Measurements from ENCODE around the gene OXCT1. TPM values are rescaled to one million over a fixed set of nuclear protein-coding genes. Genes with fewer than 3 reads are reported as not detected.
"Not testable (repeated sequence)": the region's sequence is repeated elsewhere in the genome, so short reads cannot be mapped to it uniquely, and the experiment has no call there.

The OXCT1 gene
- total and polyA plus RNA-seq, 4 experiments from 2014 or later, result 30.1 to 37.5 (median 33.1) TPM

GRCh38 chr5:41755705-41756104 is 114.5 kb downstream of the OXCT1 start:
- Mint-ChIP-seq H3K4me1 (peaks cover 5 to 24% (median 12%) of the 10 kb centered on the region in 4 donors), H3K27ac (no peak overlapping the region), H3K36me3 (peaks cover 59% of the 10 kb centered on the region in 2 donors), H3K27me3 (no peaks in the 10 kb centered on the region), H3K4me3 (no peak overlapping the region), H3K9me3 (no peaks in the 10 kb centered on the region)
- POLR2A ChIA-PET (ENCODE audit: partially characterized antibody), result no interaction called here
- DNase-seq, result no peak
- no peak overlapping the region for H3K4me3 ChIP-seq (ENCODE audit: low read length in 2 of 2)
- peaks cover 11% of the 10 kb centered on the region for H3K36me3 ChIP-seq (ENCODE audit: insufficient read depth, low read length)
- H3K27me3 ChIP-seq (ENCODE audit: insufficient read depth, low read length), result no peaks in the 10 kb centered on the region
- H3K27ac ChIP-seq (ENCODE audit: low read depth, low read length), result no peak overlapping the region
- no peaks in the 10 kb centered on the region for H3K9me3 ChIP-seq (ENCODE audit: control insufficient read depth in 1 of 2, low read length in 2 of 2)
- CTCF ChIA-PET (ENCODE audit: partially characterized antibody), result interaction anchor here (0.7 to 1.5 kb wide), 2 partner anchors 9 to 22 kb away, joined by 3 read pairs; no protein-coding TSS in a partner anchor
- H3K4me1 ChIP-seq (ENCODE audit: insufficient read depth, low read length), result no peaks in the 10 kb centered on the region
- intact Hi-C loops (cut with micrococcal nuclease), result no loop called here

DNA sequence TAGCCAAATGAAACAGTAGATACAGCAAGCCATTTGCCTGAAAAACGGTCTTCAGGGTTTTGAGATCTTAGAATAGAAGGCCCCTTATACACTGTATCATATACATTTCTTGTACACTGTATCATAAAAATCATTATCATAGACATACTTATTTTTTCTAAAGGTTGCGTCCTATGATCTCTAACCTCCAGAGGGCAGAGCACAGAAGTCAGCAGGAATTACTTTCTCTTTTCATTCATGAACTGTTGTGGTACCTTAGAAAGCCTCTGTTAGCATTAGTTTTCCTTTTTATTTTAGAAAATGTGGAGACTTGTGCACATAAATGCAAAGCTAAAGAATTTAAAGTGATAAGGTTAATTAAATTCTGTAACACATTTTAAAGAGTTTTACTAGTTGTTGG is 115.4 kb downstream of the OXCT1 start:
- no peak overlapping the region for H3K4me3 ChIP-seq (ENCODE audit: low read length in 2 of 2)
- ChIA-PET CTCF (ENCODE audit: partially characterized antibody) (interaction anchor here (0.7 to 1.5 kb wide), 2 partner anchors 10 to 21 kb away, joined by 3 read pairs; no protein-coding TSS in a partner anchor), POLR2A (ENCODE audit: partially characterized antibody) (no interaction called here)
- DNase-seq, result no peak
- H3K36me3 Mint-ChIP-seq, result peaks cover 57 to 61% of the 10 kb centered on the region in 2 donors
- no peaks in the 10 kb centered on the region for H3K4me1 ChIP-seq (ENCODE audit: insufficient read depth, low read length)
- H3K9me3 ChIP-seq (ENCODE audit: control insufficient read depth in 1 of 2, low read length in 2 of 2), result no peaks in the 10 kb centered on the region
- H3K4me3 Mint-ChIP-seq, result no peak overlapping the region
- peaks cover 5 to 24% (median 12%) of the 10 kb centered on the region in 4 donors for H3K4me1 Mint-ChIP-seq
- no peak overlapping the region for H3K27ac ChIP-seq (ENCODE audit: low read depth, low read length)
- H3K27me3 ChIP-seq (ENCODE audit: insufficient read depth, low read length), result no peaks in the 10 kb centered on the region
- peaks cover 11% of the 10 kb centered on the region for H3K36me3 ChIP-seq (ENCODE audit: insufficient read depth, low read length)
- intact Hi-C loops (cut with micrococcal nuclease), result no loop called here
- no peaks in the 10 kb centered on the region for H3K9me3 Mint-ChIP-seq
- no peak overlapping the region for H3K27ac Mint-ChIP-seq
- H3K27me3 Mint-ChIP-seq, result no peaks in the 10 kb centered on the region

GRCh38 chr5:41751867-41752266 is 118.4 kb downstream of the OXCT1 start:
- H3K27me3 ChIP-seq (ENCODE audit: insufficient read depth, low read length), result no peaks in the 10 kb centered on the region
- CTCF ChIA-PET (ENCODE audit: partially characterized antibody), result no interaction called here
- POLR2A ChIA-PET (ENCODE audit: partially characterized antibody), result no interaction called here
- H3K27ac Mint-ChIP-seq, result no peak overlapping the region
- intact Hi-C loops (cut with micrococcal nuclease), result no loop called here
- H3K27me3 Mint-ChIP-seq, result no peaks in the 10 kb centered on the region
- no peaks in the 10 kb centered on the region for H3K4me1 ChIP-seq (ENCODE audit: insufficient read depth, low read length)
- H3K36me3 ChIP-seq (ENCODE audit: insufficient read depth, low read length), result peaks cover 19% of the 10 kb centered on the region
- H3K9me3 ChIP-seq (ENCODE audit: control insufficient read depth in 1 of 2, low read length in 2 of 2), result no peaks in the 10 kb centered on the region
- H3K4me3 Mint-ChIP-seq, result no peak overlapping the region
- H3K9me3 Mint-ChIP-seq, result no peaks in the 10 kb centered on the region
- no peak overlapping the region for H3K27ac ChIP-seq (ENCODE audit: low read depth, low read length)
- no peak overlapping the region for H3K4me3 ChIP-seq (ENCODE audit: low read length in 2 of 2)
- peaks cover 4 to 16% (median 7%) of the 10 kb centered on the region in 4 donors for H3K4me1 Mint-ChIP-seq
- H3K36me3 Mint-ChIP-seq, result peaks cover 29 to 45% of the 10 kb centered on the region in 2 donors
- DNase-seq, result no peak

- POLR2A ChIA-PET (ENCODE audit: partially characterized antibody), result no interaction called here
- Histone ChIP-seq H3K36me3 (ENCODE audit: insufficient read depth, low read length) (peaks cover 19% of the 10 kb centered on the region), H3K4me3 (ENCODE audit: low read length in 2 of 2) (no peak overlapping the region), H3K4me1 (ENCODE audit: insufficient read depth, low read length) (no peaks in the 10 kb centered on the region), H3K9me3 (ENCODE audit: control insufficient read depth in 1 of 2, low read length in 2 of 2) (no peaks in the 10 kb centered on the region), H3K27me3 (ENCODE audit: insufficient read depth, low read length) (no peaks in the 10 kb centered on the region), H3K27ac (ENCODE audit: low read depth, low read length) (no peak overlapping the region)
- intact Hi-C loops (cut with micrococcal nuclease), result no loop called here
- Mint-ChIP-seq H3K9me3 (peaks cover 0 to 4% (median 0%) of the 10 kb centered on the region in 8 donors), H3K4me1 (peaks cover 0 to 10% (median 6%) of the 10 kb centered on the region in 4 donors), H3K27me3 (no peaks in the 10 kb centered on the region), H3K27ac (no peak overlapping the region), H3K36me3 (peaks cover 36 to 49% of the 10 kb centered on the region in 2 donors), H3K4me3 (no peak overlapping the region)
- CTCF ChIA-PET (ENCODE audit: partially characterized antibody), result no interaction called here
- no peak for DNase-seq
Measured at GRCh38 chr5:41748631-41749030, 121.6 kb downstream of the OXCT1 start.

DNA sequence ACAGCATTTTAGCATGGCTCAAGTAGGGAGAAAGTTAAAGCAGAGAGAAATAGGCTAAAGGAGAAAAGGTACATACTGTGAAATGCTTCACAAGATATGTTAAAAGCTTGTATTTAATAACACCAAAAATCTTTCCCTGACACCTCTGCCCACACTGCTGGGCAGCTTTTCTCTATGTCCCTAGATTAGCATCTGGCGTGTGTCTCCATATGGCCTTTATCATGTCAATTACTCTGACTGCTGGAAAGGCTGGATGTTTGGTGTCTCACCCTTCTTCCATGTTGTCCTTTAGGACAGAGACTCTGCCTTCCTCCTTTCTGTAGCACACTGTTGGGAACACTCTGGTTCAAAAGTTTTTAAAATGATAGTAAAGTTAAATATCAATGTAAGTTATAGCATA is 122.5 kb downstream of the OXCT1 start:
- no peaks in the 10 kb centered on the region for H3K27me3 Mint-ChIP-seq
- no peak for DNase-seq
- no peak overlapping the region for H3K27ac Mint-ChIP-seq
- H3K4me1 ChIP-seq (ENCODE audit: insufficient read depth, low read length), result no peaks in the 10 kb centered on the region
- peaks cover 0 to 4% (median 2%) of the 10 kb centered on the region in 4 donors for H3K4me1 Mint-ChIP-seq
- no peak overlapping the region for H3K27ac ChIP-seq (ENCODE audit: low read depth, low read length)
- POLR2A ChIA-PET (ENCODE audit: partially characterized antibody), result no interaction called here
- H3K36me3 ChIP-seq (ENCODE audit: insufficient read depth, low read length), result peaks cover 19% of the 10 kb centered on the region
- no peaks in the 10 kb centered on the region for H3K9me3 ChIP-seq (ENCODE audit: control insufficient read depth in 1 of 2, low read length in 2 of 2)
- intact Hi-C loops (cut with micrococcal nuclease), result no loop called here
- no peak overlapping the region for H3K4me3 ChIP-seq (ENCODE audit: low read length in 2 of 2)
- CTCF ChIA-PET (ENCODE audit: partially characterized antibody), result no interaction called here
- H3K4me3 Mint-ChIP-seq, result no peak overlapping the region
- peaks cover 0 to 4% (median 0%) of the 10 kb centered on the region in 8 donors for H3K9me3 Mint-ChIP-seq
- no peaks in the 10 kb centered on the region for H3K27me3 ChIP-seq (ENCODE audit: insufficient read depth, low read length)
- H3K36me3 Mint-ChIP-seq, result peaks cover 31 to 44% of the 10 kb centered on the region in 2 donors

- no peaks in the 10 kb centered on the region for H3K27me3 Mint-ChIP-seq
- H3K4me1 Mint-ChIP-seq, result peaks cover 0 to 3% (median 1%) of the 10 kb centered on the region in 4 donors
- peaks cover 30 to 43% of the 10 kb centered on the region in 2 donors for H3K36me3 Mint-ChIP-seq
- no peak for DNase-seq
- H3K4me1 ChIP-seq (ENCODE audit: insufficient read depth, low read length), result no peaks in the 10 kb centered on the region
- no peak overlapping the region for H3K4me3 ChIP-seq (ENCODE audit: low read length in 2 of 2)
- no peak overlapping the region for H3K27ac Mint-ChIP-seq
- H3K9me3 Mint-ChIP-seq, result peaks cover 0 to 4% (median 0%) of the 10 kb centered on the region in 8 donors
- CTCF ChIA-PET (ENCODE audit: partially characterized antibody), result no interaction called here
- intact Hi-C loops (cut with micrococcal nuclease), result no loop called here
- no peaks in the 10 kb centered on the region for H3K27me3 ChIP-seq (ENCODE audit: insufficient read depth, low read length)
- POLR2A ChIA-PET (ENCODE audit: partially characterized antibody), result no interaction called here
- H3K9me3 ChIP-seq (ENCODE audit: control insufficient read depth in 1 of 2, low read length in 2 of 2), result no peaks in the 10 kb centered on the region
- no peak overlapping the region for H3K4me3 Mint-ChIP-seq
- H3K27ac ChIP-seq (ENCODE audit: low read depth, low read length), result no peak overlapping the region
- H3K36me3 ChIP-seq (ENCODE audit: insufficient read depth, low read length), result peaks cover 19% of the 10 kb centered on the region
Measured at GRCh38 chr5:41747301-41747700, 122.9 kb downstream of the OXCT1 start.

GRCh38 chr5:41742608-41743007 is 127.6 kb downstream of the OXCT1 start:
- H3K27ac Mint-ChIP-seq; CTCF ChIA-PET (ENCODE audit: partially characterized antibody); POLR2A ChIA-PET (ENCODE audit: partially characterized antibody); H3K4me1 Mint-ChIP-seq; intact Hi-C loops (cut with micrococcal nuclease); H3K9me3 ChIP-seq (ENCODE audit: control insufficient read depth in 1 of 2, low read length in 2 of 2); H3K4me3 Mint-ChIP-seq; H3K4me3 ChIP-seq (ENCODE audit: low read length in 2 of 2); DNase-seq; H3K27ac ChIP-seq (ENCODE audit: low read depth, low read length); H3K9me3 Mint-ChIP-seq; H3K4me1 ChIP-seq (ENCODE audit: insufficient read depth, low read length); H3K27me3 Mint-ChIP-seq; H3K27me3 ChIP-seq (ENCODE audit: insufficient read depth, low read length): not testable (repeated sequence)
- H3K36me3 Mint-ChIP-seq, result peaks cover 47 to 55% of the 10 kb centered on the region in 2 donors
- peaks cover 24% of the 10 kb centered on the region for H3K36me3 ChIP-seq (ENCODE audit: insufficient read depth, low read length)

All from CD4-positive, alpha-beta memory T cell (primary cell).